Neural cell (in vitro differentiated cells): ENCODE results near the gene SLC35G6. TPM values are rescaled to one million over a fixed set of nuclear protein-coding genes. Genes with fewer than 3 reads are reported as not detected.

Experiments
- H2AFZ ChIP-seq: fragments of 200-600, 300-800 bp; sonication (generic), shearing (Covaris generic); 2 replicates; pipeline ENCODE4 v1.6.0; 2014; ENCODE audit warnings: low read depth, mild to moderate bottlenecking, antibody characterized with exemption, low read length, moderate library complexity
- H3F3A ChIP-seq: fragments of 200-600 bp; shearing (Covaris generic); 2 replicates; pipeline ENCODE4 v1.6.1; 2016; ENCODE audit warnings: mild to moderate bottlenecking, moderate library complexity, mixed read lengths, antibody characterized with exemption, low read length; ENCODE audit not compliant: insufficient read depth, poor library complexity, severe bottlenecking
- H3K27ac ChIP-seq: fragments of 200-600, 300-800 bp; sonication (generic), shearing (Covaris generic); 2 replicates; pipeline ENCODE4 v1.5.1; 2014; ENCODE audit warnings: mild to moderate bottlenecking, low read length, moderate library complexity
- H3K27me3 ChIP-seq: fragments of 300-800, 200-600 bp; sonication (generic), shearing (Covaris generic); 2 replicates; pipeline ENCODE4 v1.6.0; 2014; ENCODE audit warnings: mild to moderate bottlenecking, low read depth, low read length, moderate library complexity; ENCODE audit not compliant: insufficient read depth
- H3K36me3 ChIP-seq: fragments of 300-800, 200-600 bp; sonication (generic), shearing (Covaris generic); 2 replicates; pipeline ENCODE4 v1.5.1; 2014; ENCODE audit warnings: mild to moderate bottlenecking, antibody characterized with exemption, low read length, moderate library complexity; ENCODE audit not compliant: insufficient read depth
- H3K4me2 ChIP-seq: fragments of 300-800, 200-600 bp; sonication (generic), shearing (Covaris generic); 2 replicates; pipeline ENCODE4 v1.6.0; 2014; ENCODE audit warnings: mild to moderate bottlenecking, low read length
- H3K4me3 ChIP-seq: fragments of 300-800, 200-600 bp; sonication (generic), shearing (Covaris generic); 2 replicates; pipeline ENCODE4 v1.5.1; 2014; ENCODE audit warnings: mild to moderate bottlenecking, low read length, moderate library complexity
- H3K79me2 ChIP-seq: fragments of 200-600 bp; shearing (Covaris generic); replicated peaks from 2 replicates; pipeline ENCODE4 v1.6.0; 2014; ENCODE audit warnings: mild to moderate bottlenecking, low read length, moderate library complexity; ENCODE audit not compliant: insufficient read depth
- H3K9ac ChIP-seq: fragments of 300-800, 200-600 bp; sonication (generic), shearing (Covaris generic); 2 replicates; pipeline ENCODE4 v1.6.1; 2016; ENCODE audit warnings: mild to moderate bottlenecking, low read length, mixed read lengths
- H3K9me2 ChIP-seq: fragments of 200-600 bp; shearing (Covaris generic); 2 replicates; pipeline ENCODE4 v1.6.1; 2016; ENCODE audit warnings: mild to moderate bottlenecking, low read length, mixed read lengths; ENCODE audit not compliant: insufficient read depth
- H3K9me3 ChIP-seq: fragments of 200-600, 300-800 bp; sonication (generic), shearing (Covaris generic); 2 replicates; pipeline ENCODE4 v1.6.1; 2016; ENCODE audit warnings: mild to moderate bottlenecking, mixed run types, low read length, moderate library complexity, mixed read lengths
- H4K20me1 ChIP-seq: fragments of 200-600 bp; shearing (Covaris generic); 2 replicates; pipeline ENCODE4 v1.6.1; 2016; ENCODE audit warnings: mild to moderate bottlenecking, mixed run types; ENCODE audit not compliant: insufficient read depth
- EP300 ChIP-seq: fragments of 450-650 bp; conservative IDR thresholded peaks from 2 replicates; pipeline ENCODE4 v1.6.1; 2014; ENCODE audit warnings: antibody characterized with exemption, mild to moderate bottlenecking, moderate library complexity; ENCODE audit not compliant: poor library complexity, severe bottlenecking
- EZH2 ChIP-seq: fragments of 200-600, 300-800 bp; shearing (Covaris generic), sonication (generic); IDR thresholded peaks from 2 replicates; pipeline ENCODE4 v1.6.1; 2014; ENCODE audit warnings: antibody characterized with exemption, low read length, borderline replicate concordance, mild to moderate bottlenecking; ENCODE audit not compliant: insufficient read depth, poor library complexity, severe bottlenecking
- MXI1 ChIP-seq: fragments of 450-650 bp; conservative IDR thresholded peaks from 2 replicates; pipeline ENCODE4 v1.6.1; 2014; ENCODE audit warnings: antibody characterized with exemption, mild to moderate bottlenecking; ENCODE audit not compliant: poor library complexity, severe bottlenecking
- POLR2AphosphoS5 ChIP-seq: IDR thresholded peaks from 2 replicates; pipeline ENCODE4 v1.6.1; 2012
- RAD21 ChIP-seq: fragments of 450-650 bp; conservative IDR thresholded peaks from 2 replicates; pipeline ENCODE4 v1.6.1; 2014; ENCODE audit warnings: antibody characterized with exemption, mild to moderate bottlenecking, moderate library complexity
- SMC3 ChIP-seq: fragments of 450-650 bp; conservative IDR thresholded peaks from 2 replicates; pipeline ENCODE4 v1.6.1; 2014; ENCODE audit warnings: antibody characterized with exemption, mild to moderate bottlenecking, moderate library complexity; ENCODE audit not compliant: poor library complexity
- TAF1 ChIP-seq: IDR thresholded peaks from 2 replicates; pipeline ENCODE4 v1.6.1; 2012; ENCODE audit warnings: low read depth
- polyA plus RNA-seq: library from polyadenylated mRNA; depleted of rRNA; stranded (reverse); fragments of >200 nt; gene quantifications from 2 replicates; pipeline ENCODE4 v1.2.3, GENCODE V29; 2014
- TF ChIP-seq, protein P1 (sequence below): IDR thresholded peaks from 2 replicates; pipeline ENCODE4 v1.6.1; 2012; ENCODE audit warnings: borderline replicate concordance
- TF ChIP-seq, protein P2 (sequence below): fragments of 450-650 bp; IDR thresholded peaks from 2 replicates; pipeline ENCODE4 v1.5.1; 2014; ENCODE audit warnings: antibody characterized with exemption, mild to moderate bottlenecking, moderate library complexity; ENCODE audit not compliant: poor library complexity, severe bottlenecking

Gene SLC35G6
- polyA plus RNA-seq, 1 donor from 2014 or later, result not detected

DNA sequence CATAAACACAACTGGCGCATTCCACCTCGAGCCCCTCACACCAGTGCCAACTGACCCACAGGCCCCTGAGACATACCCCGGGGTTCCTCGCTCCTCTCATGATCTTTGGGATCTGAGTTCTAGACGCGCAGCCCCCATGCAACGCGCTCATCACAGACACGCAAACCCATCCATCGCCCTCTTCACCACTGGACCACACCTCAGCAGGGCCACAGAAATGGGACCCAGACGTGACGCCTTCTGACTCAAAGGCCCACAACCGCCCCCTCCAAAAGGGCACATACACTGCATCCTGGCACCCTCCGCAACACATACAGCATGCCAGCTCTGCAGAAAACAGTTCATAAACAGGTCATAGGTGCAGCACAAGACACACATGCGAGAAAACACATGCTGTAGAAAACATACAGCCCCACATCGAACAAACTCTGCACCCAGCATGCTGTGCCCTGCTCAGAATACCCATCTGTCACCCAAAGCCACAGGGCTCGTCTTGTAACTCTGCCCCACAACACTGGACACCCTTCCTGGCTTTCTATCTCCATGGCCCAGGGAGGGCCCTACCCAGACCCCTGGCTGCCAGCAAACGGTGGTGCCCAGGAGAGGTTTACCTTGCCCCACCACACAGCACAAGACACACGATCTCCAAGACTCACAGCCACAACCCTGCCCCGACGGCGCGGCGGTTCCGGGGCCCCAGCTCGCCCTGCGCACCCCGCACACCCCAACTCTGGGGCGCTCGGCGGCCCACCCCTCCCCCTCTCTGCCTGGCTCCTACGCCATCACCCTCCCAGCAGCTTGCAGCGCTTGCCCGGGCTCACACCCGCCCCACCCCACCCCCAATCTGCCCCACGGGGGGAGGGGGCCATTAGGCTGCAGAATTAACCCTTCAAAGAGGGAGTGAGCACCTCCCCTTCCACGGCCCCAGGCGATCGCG is 2.7 kb upstream of the SLC35G6 start:
- no peak for TF ChIP-seq RAD21
- TF ChIP-seq, protein P1, sequence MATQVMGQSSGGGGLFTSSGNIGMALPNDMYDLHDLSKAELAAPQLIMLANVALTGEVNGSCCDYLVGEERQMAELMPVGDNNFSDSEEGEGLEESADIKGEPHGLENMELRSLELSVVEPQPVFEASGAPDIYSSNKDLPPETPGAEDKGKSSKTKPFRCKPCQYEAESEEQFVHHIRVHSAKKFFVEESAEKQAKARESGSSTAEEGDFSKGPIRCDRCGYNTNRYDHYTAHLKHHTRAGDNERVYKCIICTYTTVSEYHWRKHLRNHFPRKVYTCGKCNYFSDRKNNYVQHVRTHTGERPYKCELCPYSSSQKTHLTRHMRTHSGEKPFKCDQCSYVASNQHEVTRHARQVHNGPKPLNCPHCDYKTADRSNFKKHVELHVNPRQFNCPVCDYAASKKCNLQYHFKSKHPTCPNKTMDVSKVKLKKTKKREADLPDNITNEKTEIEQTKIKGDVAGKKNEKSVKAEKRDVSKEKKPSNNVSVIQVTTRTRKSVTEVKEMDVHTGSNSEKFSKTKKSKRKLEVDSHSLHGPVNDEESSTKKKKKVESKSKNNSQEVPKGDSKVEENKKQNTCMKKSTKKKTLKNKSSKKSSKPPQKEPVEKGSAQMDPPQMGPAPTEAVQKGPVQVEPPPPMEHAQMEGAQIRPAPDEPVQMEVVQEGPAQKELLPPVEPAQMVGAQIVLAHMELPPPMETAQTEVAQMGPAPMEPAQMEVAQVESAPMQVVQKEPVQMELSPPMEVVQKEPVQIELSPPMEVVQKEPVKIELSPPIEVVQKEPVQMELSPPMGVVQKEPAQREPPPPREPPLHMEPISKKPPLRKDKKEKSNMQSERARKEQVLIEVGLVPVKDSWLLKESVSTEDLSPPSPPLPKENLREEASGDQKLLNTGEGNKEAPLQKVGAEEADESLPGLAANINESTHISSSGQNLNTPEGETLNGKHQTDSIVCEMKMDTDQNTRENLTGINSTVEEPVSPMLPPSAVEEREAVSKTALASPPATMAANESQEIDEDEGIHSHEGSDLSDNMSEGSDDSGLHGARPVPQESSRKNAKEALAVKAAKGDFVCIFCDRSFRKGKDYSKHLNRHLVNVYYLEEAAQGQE, result no peak
- TF ChIP-seq SMC3, result no peak
- TF ChIP-seq EP300, result peak; percentile 16
- TF ChIP-seq TAF1, result no peak
- TF ChIP-seq POLR2AphosphoS5, result no peak
- TF ChIP-seq, protein P2, sequence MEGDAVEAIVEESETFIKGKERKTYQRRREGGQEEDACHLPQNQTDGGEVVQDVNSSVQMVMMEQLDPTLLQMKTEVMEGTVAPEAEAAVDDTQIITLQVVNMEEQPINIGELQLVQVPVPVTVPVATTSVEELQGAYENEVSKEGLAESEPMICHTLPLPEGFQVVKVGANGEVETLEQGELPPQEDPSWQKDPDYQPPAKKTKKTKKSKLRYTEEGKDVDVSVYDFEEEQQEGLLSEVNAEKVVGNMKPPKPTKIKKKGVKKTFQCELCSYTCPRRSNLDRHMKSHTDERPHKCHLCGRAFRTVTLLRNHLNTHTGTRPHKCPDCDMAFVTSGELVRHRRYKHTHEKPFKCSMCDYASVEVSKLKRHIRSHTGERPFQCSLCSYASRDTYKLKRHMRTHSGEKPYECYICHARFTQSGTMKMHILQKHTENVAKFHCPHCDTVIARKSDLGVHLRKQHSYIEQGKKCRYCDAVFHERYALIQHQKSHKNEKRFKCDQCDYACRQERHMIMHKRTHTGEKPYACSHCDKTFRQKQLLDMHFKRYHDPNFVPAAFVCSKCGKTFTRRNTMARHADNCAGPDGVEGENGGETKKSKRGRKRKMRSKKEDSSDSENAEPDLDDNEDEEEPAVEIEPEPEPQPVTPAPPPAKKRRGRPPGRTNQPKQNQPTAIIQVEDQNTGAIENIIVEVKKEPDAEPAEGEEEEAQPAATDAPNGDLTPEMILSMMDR, result no peak
- TF ChIP-seq MXI1, result peak; percentile 70
- Histone ChIP-seq H3K4me3 (peak overlapping the region; percentile 91), H3K9ac (peak overlapping the region; percentile 98), H2AFZ (no peak overlapping the region), H3F3A (no peaks in the 10 kb centered on the region), H3K4me2 (peak overlapping the region; percentile 94), H3K27ac (peak overlapping the region; percentile 97), H3K27me3 (no peaks in the 10 kb centered on the region), H3K79me2 (peaks cover 53% of the 10 kb centered on the region), H4K20me1 (no peaks in the 10 kb centered on the region), H3K9me2 (no peaks in the 10 kb centered on the region), H3K9me3 (no peaks in the 10 kb centered on the region), H3K36me3 (no peaks in the 10 kb centered on the region)

DNA sequence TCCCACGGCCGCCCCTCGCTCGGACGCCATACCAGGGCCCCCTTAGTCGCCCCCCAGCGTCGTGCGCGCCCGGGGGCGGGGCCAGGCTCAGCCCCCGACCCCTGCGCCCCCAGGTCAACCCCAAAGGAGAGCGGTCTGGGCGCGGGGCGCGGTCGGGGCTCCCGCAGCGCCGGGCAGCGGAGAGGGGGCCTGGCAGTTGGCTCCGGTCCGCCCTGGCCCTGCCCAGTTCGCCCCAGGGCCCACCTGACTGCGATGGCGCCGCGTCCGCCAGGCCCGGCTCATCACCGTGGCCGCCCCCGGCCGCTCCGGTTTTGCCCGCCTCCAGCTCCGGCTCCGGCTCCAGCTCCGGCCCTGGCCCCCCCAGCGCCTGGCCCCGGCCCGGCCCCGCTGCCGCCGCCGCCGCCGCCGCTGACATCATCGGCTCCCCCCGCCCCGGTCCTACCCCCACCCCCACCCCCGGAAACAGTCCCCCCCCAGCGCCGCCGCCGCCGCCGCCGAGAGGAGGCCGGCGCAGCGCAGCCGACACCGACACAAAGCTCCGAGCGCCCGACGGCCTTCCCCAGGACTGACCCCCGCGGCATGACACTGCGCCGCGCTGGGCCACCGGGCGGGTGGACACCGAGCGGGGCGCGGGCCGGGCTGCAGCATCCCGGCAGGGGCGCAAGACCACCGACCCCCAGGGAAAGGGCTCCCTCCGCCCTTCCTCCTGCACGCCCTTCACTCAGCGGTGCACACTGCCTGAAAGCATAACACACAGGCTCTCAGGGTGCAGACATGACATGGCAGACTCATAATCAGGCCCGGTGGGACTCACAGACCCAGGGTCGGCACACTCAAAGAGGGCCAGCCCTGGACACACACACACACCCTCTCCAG is 1.8 kb upstream of the SLC35G6 start, which contains the start of gene ZBTB4:
TSS of gene ZBTB4 (minus strand) at position 419 of the 876 bp plus-strand sequence. CDS start 12,830 bp downstream, outside the sequence.
- Histone ChIP-seq H3K79me2 (peaks cover 50% of the 10 kb centered on the region), H3K4me2 (peak within 1 kb of the TSS; percentile 94), H3K36me3 (no peaks in the 10 kb centered on the region), H3K4me3 (peak within 1 kb of the TSS; percentile 91), H3K27me3 (no peaks in the 10 kb centered on the region), H3K9ac (peak within 1 kb of the TSS; percentile 98), H3K9me2 (no peaks in the 10 kb centered on the region), H3F3A (no peaks in the 10 kb centered on the region), H3K9me3 (no peaks in the 10 kb centered on the region), H2AFZ (peak within 1 kb of the TSS; percentile 60), H4K20me1 (no peaks in the 10 kb centered on the region), H3K27ac (peak within 1 kb of the TSS; percentile 97)
- TF ChIP-seq TAF1, result no peak
- TF ChIP-seq, protein P2, result no peak
- TF ChIP-seq, protein P1, result peak; percentile 67
- peak; percentile 83 for TF ChIP-seq POLR2AphosphoS5
- no peak for TF ChIP-seq EZH2
- peak; percentile 24 for TF ChIP-seq EP300
- TF ChIP-seq SMC3, result no peak
- peak; percentile 55 for TF ChIP-seq MXI1
- peak; percentile 33 for TF ChIP-seq RAD21
